Common myeloid progenitor, CD34-positive (primary cell): ENCODE measurements around the gene BEAN1.
"Not testable (repeated sequence)": the region's sequence is repeated elsewhere in the genome, so short reads cannot be mapped to it uniquely, and the experiment has no call there.

Experiments
- CTCF ChIA-PET: fragments of 350-600 bp; sonication (Branson Sonifier 250); formaldehyde crosslinking; loops from one replicate; lab custom pipeline; 2021; ENCODE audit warnings: antibody characterized with exemption; lab: Charles Lee
- POLR2A ChIA-PET: fragments of 350-600 bp; sonication (Branson Sonifier 250); formaldehyde crosslinking; loops from one replicate; lab custom pipeline; 2021; ENCODE audit warnings: antibody characterized with exemption; lab: Charles Lee
- DNase-seq, 3 donors: peaks; one replicate each; pipeline versions ENCODE4 v3.0.0 to v3.0.0-alpha.2; 2013
- H3K27ac ChIP-seq, 2 experiments: 1 replicate in 1 of 2; 2 replicates in 1 of 2; pipeline ENCODE4 v1.7.0; 2013; ENCODE audit warnings: inconsistent platforms in 2 of 2, low read length in 2 of 2, mild to moderate bottlenecking in 2 of 2, low read depth in 1 of 2, moderate library complexity in 1 of 2; ENCODE audit not compliant: severe bottlenecking in 2 of 2, insufficient read depth in 1 of 2, poor library complexity in 1 of 2
- H3K27me3 ChIP-seq, 5 experiments: replicated peaks in 2 of 5; 1 replicate in 3 of 5; 2 replicates in 2 of 5; pipeline versions ENCODE4 v1.6.1 to v1.7.0; 2013; ENCODE audit warnings: low read length in 4 of 5, mild to moderate bottlenecking in 2 of 5, moderate library complexity in 2 of 5, inconsistent platforms in 1 of 5; ENCODE audit not compliant: insufficient read depth in 5 of 5, control insufficient read depth in 4 of 5
- H3K36me3 ChIP-seq, 4 experiments: 1 replicate in 2 of 4; 2 replicates in 2 of 4; pipeline versions ENCODE4 v1.6.1 to v1.7.0; 2013; ENCODE audit warnings: low read length in 3 of 4, control low read depth in 1 of 4, mild to moderate bottlenecking in 1 of 4; ENCODE audit not compliant: control insufficient read depth in 4 of 4, insufficient read depth in 4 of 4
- H3K4me1 ChIP-seq, 4 experiments: 1 replicate in 3 of 4; 2 replicates in 1 of 4; pipeline versions ENCODE4 v1.6.1 to v1.7.1; 2013; ENCODE audit warnings: low read length in 3 of 4, mild to moderate bottlenecking in 3 of 4, control low read depth in 1 of 4, inconsistent platforms in 1 of 4, moderate library complexity in 1 of 4; ENCODE audit not compliant: control insufficient read depth in 4 of 4, insufficient read depth in 4 of 4; ENCODE audit errors: control extremely low read depth in 1 of 4
- H3K4me3 ChIP-seq, 7 experiments: 1 replicate in 4 of 7; 2 replicates in 3 of 7; pipeline versions ENCODE4 v1.5.1 to v1.7.0; 2013; ENCODE audit warnings: mild to moderate bottlenecking in 7 of 7, low read length in 6 of 7, moderate library complexity in 6 of 7, inconsistent platforms in 2 of 7, low read depth in 2 of 7, control low read depth in 1 of 7; ENCODE audit not compliant: insufficient read depth in 4 of 7, control insufficient read depth in 1 of 7; ENCODE audit errors: extremely low read depth in 1 of 7
- H3K9me3 ChIP-seq, 5 experiments: 1 replicate in 4 of 5; 2 replicates in 1 of 5; pipeline versions ENCODE4 v1.6.1 to v1.7.1; 2013; ENCODE audit warnings: low read length in 4 of 5, mild to moderate bottlenecking in 2 of 5, inconsistent platforms in 1 of 5, low read depth in 1 of 5, moderate library complexity in 1 of 5; ENCODE audit not compliant: control insufficient read depth in 4 of 5, insufficient read depth in 2 of 5; ENCODE audit errors: control extremely low read depth in 1 of 5
- WGBS: methylation state at CpG from one replicate; pipeline ENCODE4 v1.1.5; 2013; ENCODE audit not compliant: insufficient coverage; 5-methylcytosine and 5-hydroxymethylcytosine counted together

The BEAN1 gene

GRCh38 chr16:66447491-66447890 lies 20.4 kb downstream of the BEAN1 start:
- H3K27ac ChIP-seq: no peak overlapping the region

GRCh38 chr16:66451548-66451947 lies 24.5 kb downstream of the BEAN1 start:
- Histone ChIP-seq H3K36me3 (no peaks in the 10 kb centered on the region), H3K9me3 (no peaks in the 10 kb centered on the region), H3K4me1 (no peaks in the 10 kb centered on the region), H3K27me3 (peaks cover 0 to 4% (median 0%) of the 10 kb centered on the region in 5 experiments), H3K27ac (no peak overlapping the region), H3K4me3 (no peak overlapping the region)
- DNase-seq: no peak
- 100% methylated on average over 2 of the region's 3 CpGs for WGBS
- CTCF ChIA-PET: interaction anchor here (1.2 to 2.6 kb wide), 2 partner anchors 9 to 36 kb away, joined by 4 to 5 read pairs; no protein-coding TSS in a partner anchor
- POLR2A ChIA-PET: no interaction called here

More at GRCh38 chr16:66447491-66447890, 20.4 kb downstream of the BEAN1 start:
- H3K27me3 ChIP-seq: peaks cover 0 to 8% (median 0%) of the 10 kb centered on the region in 5 experiments
- ChIA-PET POLR2A (no interaction called here), CTCF (interaction anchor here (1.1 kb wide), 1 partner anchor 32 kb away, joined by 3 read pairs; no protein-coding TSS in a partner anchor)
- no peaks in the 10 kb centered on the region for H3K9me3 ChIP-seq
- H3K4me3 ChIP-seq: no peak overlapping the region
- H3K36me3 ChIP-seq: no peaks in the 10 kb centered on the region
- no peaks in the 10 kb centered on the region for H3K4me1 ChIP-seq
- no peak for DNase-seq

DNA sequence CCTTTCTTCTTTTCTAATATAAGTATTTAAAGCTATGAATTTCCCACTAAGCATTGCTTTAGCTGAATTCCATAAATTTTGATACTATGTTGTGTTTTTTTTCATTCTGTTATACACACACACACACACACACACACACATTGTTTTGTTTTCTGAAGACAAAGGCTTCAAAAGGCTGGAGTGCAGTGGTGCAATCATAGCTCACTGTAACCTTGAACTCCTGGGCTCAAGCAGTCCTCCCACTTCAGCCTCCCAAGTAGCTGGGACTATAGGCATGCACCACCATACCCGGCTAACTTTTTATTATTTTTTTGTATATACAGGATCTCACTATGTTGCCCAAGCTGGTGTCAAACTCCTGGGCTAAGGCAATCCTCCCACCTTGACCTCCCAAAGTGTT lies 26.1 kb downstream of the BEAN1 start:
- not testable (repeated sequence) for H3K4me1 ChIP-seq, DNase-seq, H3K27me3 ChIP-seq, H3K27ac ChIP-seq, H3K4me3 ChIP-seq, H3K36me3 ChIP-seq, H3K9me3 ChIP-seq
- POLR2A ChIA-PET: interaction anchor here (0.6 kb wide), 1 partner anchor 86 kb away, joined by 3 read pairs; no protein-coding TSS in a partner anchor
- CTCF ChIA-PET: interaction anchor here (0.9 to 2.6 kb wide), 2 partner anchors 11 to 28 kb away, joined by 3 to 5 read pairs; no protein-coding TSS in a partner anchor
- WGBS: no CpG with 5 or more reads among the region's 1 CpG

DNA sequence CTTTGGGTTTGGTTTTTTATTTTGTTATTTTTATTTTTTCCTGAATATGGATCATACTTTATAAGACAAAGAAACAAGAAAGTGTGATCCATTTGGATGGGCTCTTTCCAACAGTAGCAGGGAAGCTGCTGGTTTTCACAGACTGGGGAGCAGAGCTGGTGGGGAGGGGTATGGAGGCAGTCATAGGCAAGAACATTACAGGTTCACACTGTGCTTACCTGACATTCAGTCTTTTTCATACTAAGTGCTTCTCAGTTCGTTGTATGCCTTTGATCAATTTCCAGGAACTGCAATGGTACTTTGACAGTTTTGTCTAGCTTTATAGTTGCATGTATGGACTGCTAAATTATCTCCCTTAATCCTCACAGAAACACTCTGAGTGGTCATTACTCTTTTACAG lies 27.7 kb downstream of the BEAN1 start:
- Histone ChIP-seq H3K4me1 (no peaks in the 10 kb centered on the region), H3K36me3 (no peaks in the 10 kb centered on the region), H3K9me3 (no peaks in the 10 kb centered on the region), H3K4me3 (no peak overlapping the region), H3K27me3 (peaks cover 0 to 4% (median 0%) of the 10 kb centered on the region in 5 experiments), H3K27ac (no peak overlapping the region)
- no peak for DNase-seq
- CTCF ChIA-PET: interaction anchor here (1.1 to 1.6 kb wide), 6 partner anchors 8 to 53 kb away, joined by 3 to 5 read pairs (median 3); no protein-coding TSS in a partner anchor
- whole genome bisulfite sequencing: 100% methylated on average over 1 of the region's 1 CpG
- POLR2A ChIA-PET: no interaction called here

DNA sequence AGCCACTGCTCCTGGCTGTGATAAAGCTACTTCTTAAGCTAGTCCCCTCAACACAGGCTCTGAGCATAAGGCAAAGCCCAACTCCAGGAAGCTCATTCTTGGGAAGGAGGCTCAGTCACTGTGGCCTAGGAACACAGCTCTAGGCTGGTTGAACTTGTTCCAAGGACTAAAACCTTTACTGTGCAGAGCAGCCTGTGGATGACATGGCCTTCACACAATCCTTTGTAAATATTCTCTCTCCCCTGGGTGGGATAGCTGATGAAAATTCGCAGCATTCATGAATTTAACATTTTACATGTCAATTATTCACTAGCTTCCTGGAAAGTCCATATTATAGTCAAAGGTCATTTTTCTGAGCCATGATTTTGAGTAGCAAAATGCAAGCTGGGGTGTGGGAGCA lies 28.9 kb downstream of the BEAN1 start:
- H3K36me3 ChIP-seq: no peaks in the 10 kb centered on the region
- no peak for DNase-seq
- POLR2A ChIA-PET: no interaction called here
- no peak overlapping the region for H3K27ac ChIP-seq
- WGBS: 100% methylated on average over 1 of the region's 1 CpG
- H3K27me3 ChIP-seq: peaks cover 0 to 7% (median 0%) of the 10 kb centered on the region in 5 experiments
- CTCF ChIA-PET: interaction anchor here (1.1 to 1.6 kb wide), 6 partner anchors 9 to 54 kb away, joined by 3 to 5 read pairs (median 3); no protein-coding TSS in a partner anchor
- H3K4me1 ChIP-seq: no peaks in the 10 kb centered on the region
- H3K9me3 ChIP-seq: no peaks in the 10 kb centered on the region
- H3K4me3 ChIP-seq: no peak overlapping the region

DNA sequence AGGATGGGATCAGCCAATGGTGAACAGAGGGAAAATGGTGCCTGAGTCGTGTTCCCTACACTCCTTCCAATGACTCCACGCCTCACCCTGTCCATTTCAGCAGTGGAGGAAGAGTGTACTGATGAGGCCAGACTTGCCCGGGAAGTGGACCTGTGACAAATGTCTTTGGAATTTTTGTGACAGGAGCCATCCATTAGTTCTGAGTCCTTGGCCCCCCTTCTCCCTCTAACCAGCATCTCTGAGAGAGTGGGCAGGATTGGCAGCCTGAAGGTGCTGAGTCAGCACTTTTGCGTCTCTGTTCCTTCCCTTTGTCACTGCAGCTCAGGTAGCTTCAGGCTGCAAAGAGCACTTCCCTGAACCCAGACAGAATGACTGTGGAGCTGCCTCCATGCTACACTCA lies 30.8 kb downstream of the BEAN1 start:
- 59% methylated on average over 4 of the region's 4 CpGs for WGBS
- ChIA-PET CTCF (no interaction called here), POLR2A (no interaction called here)
- Histone ChIP-seq H3K9me3 (no peaks in the 10 kb centered on the region), H3K36me3 (no peaks in the 10 kb centered on the region), H3K4me1 (no peaks in the 10 kb centered on the region), H3K27me3 (peaks cover 0 to 7% (median 3%) of the 10 kb centered on the region in 5 experiments), H3K27ac (no peak overlapping the region), H3K4me3 (no peak overlapping the region)
- peak in 2 of 3 donors; percentile 25 to 27 for DNase-seq

DNA sequence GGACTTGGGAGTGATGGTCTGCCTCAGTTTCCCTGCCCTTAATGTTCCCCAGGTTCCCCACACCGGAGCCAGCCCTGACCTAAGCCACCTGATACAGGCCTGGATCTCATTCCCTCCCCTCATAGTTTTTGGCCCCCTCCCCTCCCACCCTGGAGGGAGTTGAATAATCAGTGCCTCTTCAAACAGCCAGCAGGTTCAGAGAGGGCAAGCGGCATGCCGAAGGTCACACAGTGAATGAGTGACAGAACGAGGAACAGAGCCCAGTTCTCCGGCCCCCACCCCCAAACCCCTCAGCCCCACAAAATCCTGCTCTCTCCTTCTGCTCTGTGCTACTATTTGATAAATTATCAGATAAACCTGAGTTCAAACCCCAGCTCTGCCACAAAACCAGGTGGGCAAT lies 31.2 kb downstream of the BEAN1 start:
- 100% methylated on average over 1 of the region's 5 CpGs for WGBS
- Histone ChIP-seq H3K4me1 (no peaks in the 10 kb centered on the region), H3K4me3 (no peak overlapping the region), H3K27ac (no peak overlapping the region), H3K27me3 (peaks cover 0 to 7% (median 3%) of the 10 kb centered on the region in 5 experiments), H3K9me3 (no peaks in the 10 kb centered on the region), H3K36me3 (no peaks in the 10 kb centered on the region)
- CTCF ChIA-PET: interaction anchor here (1.2 kb wide), 1 partner anchor 19 kb away, joined by 4 read pairs; no protein-coding TSS in a partner anchor
- POLR2A ChIA-PET: no interaction called here
- no peak for DNase-seq
